HepG2 (cell line): ENCODE results near the gene NEDD4L.

ENCODE experiments used
- DR1 ChIP-seq: sonication (generic); formaldehyde crosslinking; IDR thresholded peaks from 2 replicates; pipeline ENCODE4 v1.8.0; 2021; ENCODE audit warnings: mild to moderate bottlenecking, missing genetic modification reagents, inconsistent platforms
- POLR2A ChIP-seq, 2 experiments: IDR thresholded peaks; 2 replicates each; pipeline ENCODE4 v1.6.1; 2011; ENCODE audit warnings: low read depth in 2 of 2, low read length in 2 of 2, mild to moderate bottlenecking in 1 of 2, moderate library complexity in 1 of 2; ENCODE audit not compliant: insufficient read depth in 1 of 2
- SIN3A ChIP-seq: IDR thresholded peaks from 2 replicates; pipeline ENCODE4 v1.6.1; 2011; ENCODE audit warnings: low read depth, mild to moderate bottlenecking, control low read depth, low read length, borderline replicate concordance
- YEATS2 ChIP-seq: sonication (generic); formaldehyde crosslinking; IDR thresholded peaks from 2 replicates; pipeline ENCODE4 v1.4.0; 2020; ENCODE audit warnings: missing genetic modification reagents, borderline replicate concordance
- TF ChIP-seq, protein P1 (sequence below): sonication (generic); formaldehyde crosslinking; IDR thresholded peaks from 2 replicates; pipeline ENCODE4 v1.5.0; 2020; ENCODE audit warnings: mild to moderate bottlenecking, missing genetic modification reagents, moderate library complexity
- TF ChIP-seq, protein P2 (sequence below), 2 experiments: sonication (generic) in 1 of 2; formaldehyde crosslinking in 1 of 2; IDR thresholded peaks; 2 replicates each; pipeline versions ENCODE4 v1.5.1 to v1.6.1; 2011 to 2020; ENCODE audit warnings: borderline replicate concordance in 1 of 2, low read depth in 1 of 2, low read length in 1 of 2, mild to moderate bottlenecking in 1 of 2, missing genetic modification reagents in 1 of 2, moderate library complexity in 1 of 2
- TF ChIP-seq, protein P3 (sequence below): IDR thresholded peaks from 2 replicates; pipeline ENCODE4 v1.6.1; 2012; ENCODE audit warnings: inconsistent platforms

DNA sequence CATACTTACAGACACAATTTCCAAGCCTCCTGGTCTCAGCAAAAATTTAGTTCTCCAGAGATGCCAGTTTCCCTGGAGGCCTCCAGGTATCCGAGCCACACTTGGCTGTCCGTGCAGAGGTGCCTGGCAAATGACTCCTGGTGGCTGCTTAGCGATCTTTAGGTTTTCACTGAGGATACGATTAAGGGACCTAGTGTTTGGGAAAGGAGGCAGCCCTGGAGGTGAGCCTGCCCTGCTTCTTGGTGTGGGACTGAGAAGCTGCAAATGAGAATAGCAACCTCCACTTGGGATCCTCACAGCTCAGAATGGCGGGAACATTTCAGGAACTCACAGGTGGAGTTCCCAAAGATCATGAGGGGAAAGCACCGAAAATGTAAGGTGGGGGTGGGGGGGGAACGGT lies 367.3 kb downstream of the NEDD4L start:
- TF ChIP-seq, protein P1, sequence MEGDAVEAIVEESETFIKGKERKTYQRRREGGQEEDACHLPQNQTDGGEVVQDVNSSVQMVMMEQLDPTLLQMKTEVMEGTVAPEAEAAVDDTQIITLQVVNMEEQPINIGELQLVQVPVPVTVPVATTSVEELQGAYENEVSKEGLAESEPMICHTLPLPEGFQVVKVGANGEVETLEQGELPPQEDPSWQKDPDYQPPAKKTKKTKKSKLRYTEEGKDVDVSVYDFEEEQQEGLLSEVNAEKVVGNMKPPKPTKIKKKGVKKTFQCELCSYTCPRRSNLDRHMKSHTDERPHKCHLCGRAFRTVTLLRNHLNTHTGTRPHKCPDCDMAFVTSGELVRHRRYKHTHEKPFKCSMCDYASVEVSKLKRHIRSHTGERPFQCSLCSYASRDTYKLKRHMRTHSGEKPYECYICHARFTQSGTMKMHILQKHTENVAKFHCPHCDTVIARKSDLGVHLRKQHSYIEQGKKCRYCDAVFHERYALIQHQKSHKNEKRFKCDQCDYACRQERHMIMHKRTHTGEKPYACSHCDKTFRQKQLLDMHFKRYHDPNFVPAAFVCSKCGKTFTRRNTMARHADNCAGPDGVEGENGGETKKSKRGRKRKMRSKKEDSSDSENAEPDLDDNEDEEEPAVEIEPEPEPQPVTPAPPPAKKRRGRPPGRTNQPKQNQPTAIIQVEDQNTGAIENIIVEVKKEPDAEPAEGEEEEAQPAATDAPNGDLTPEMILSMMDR (CRISPR knock-in tag): no peak
- TF ChIP-seq YEATS2 (CRISPR knock-in tag) (no peak), SIN3A (no peak), POLR2A (IDR thresholded peaks at IDR 0.05; ENCODE audit: insufficient read depth in 1 of 2, low read depth in 2 of 2, low read length in 2 of 2) (no peak), DR1 (CRISPR knock-in tag) (no peak)
- TF ChIP-seq, protein P2, sequence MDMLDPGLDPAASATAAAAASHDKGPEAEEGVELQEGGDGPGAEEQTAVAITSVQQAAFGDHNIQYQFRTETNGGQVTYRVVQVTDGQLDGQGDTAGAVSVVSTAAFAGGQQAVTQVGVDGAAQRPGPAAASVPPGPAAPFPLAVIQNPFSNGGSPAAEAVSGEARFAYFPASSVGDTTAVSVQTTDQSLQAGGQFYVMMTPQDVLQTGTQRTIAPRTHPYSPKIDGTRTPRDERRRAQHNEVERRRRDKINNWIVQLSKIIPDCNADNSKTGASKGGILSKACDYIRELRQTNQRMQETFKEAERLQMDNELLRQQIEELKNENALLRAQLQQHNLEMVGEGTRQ (IDR thresholded peaks at IDR 0.05; ENCODE audit: low read depth, low read length): no peak
- TF ChIP-seq, protein P2 (CRISPR knock-in tag; IDR thresholded peaks at IDR 0.05; ENCODE audit: borderline replicate concordance): no peak
- TF ChIP-seq, protein P3, sequence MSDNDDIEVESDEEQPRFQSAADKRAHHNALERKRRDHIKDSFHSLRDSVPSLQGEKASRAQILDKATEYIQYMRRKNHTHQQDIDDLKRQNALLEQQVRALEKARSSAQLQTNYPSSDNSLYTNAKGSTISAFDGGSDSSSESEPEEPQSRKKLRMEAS: no peak
